ENCODE data around the gene RGS6.

RGS6 gene

DNA sequence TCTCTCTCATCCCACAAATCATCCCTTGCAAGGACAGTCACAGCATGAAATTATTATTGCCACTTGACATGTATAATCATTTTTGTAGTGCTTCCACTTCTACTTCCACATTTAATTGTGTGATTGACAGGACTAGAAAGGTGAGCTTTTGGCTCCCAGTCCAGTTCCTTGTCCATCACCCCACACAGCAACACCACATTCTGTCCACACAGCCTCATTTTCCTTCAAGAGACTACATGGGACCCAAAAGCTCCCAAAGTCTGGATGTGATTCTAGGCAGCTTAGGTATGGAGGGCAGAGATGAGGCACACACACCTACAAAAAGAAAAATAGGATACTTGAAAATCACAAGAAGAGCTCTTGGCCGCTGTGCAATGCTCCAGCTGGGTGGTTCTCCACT, 595.4 kb downstream of the RGS6 start:
- Histone ChIP-seq H3K18ac (ENCODE audit: low read depth in 1 of 2, low read length in 2 of 2) (no peak overlapping the region), H3K4ac (ENCODE audit: low read depth in 1 of 2, low read length in 2 of 2) (no peak overlapping the region), H2AK5ac (ENCODE audit: low read length, severe bottlenecking) (no peak overlapping the region), H3K9ac (ENCODE audit: low read length) (no peak overlapping the region), H2BK15ac (ENCODE audit: low read depth, poor library complexity, severe bottlenecking) (no peak overlapping the region), H4K91ac (ENCODE audit: low read length) (no peak overlapping the region), H2BK12ac (ENCODE audit: low read length in 2 of 2) (no peak overlapping the region), H3K27ac (ENCODE audit: low read length, poor library complexity, severe bottlenecking) (no peak overlapping the region), H2BK120ac (ENCODE audit: low read depth, low read length) (no peak overlapping the region), H3K9me3 (ENCODE audit: control insufficient read depth, low read length) (peaks cover 11% of the 10 kb centered on the region), H3K4me1 (ENCODE audit: control insufficient read depth, insufficient read depth, low read depth, low read length) (no peaks in the 10 kb centered on the region), H3K23ac (ENCODE audit: low read length in 2 of 2) (no peak overlapping the region), H4K8ac (ENCODE audit: low read length) (no peak overlapping the region), H2AFZ (ENCODE audit: low read depth, low read length) (no peak overlapping the region), H3K36me3 (ENCODE audit: control insufficient read depth in 1 of 2, insufficient read depth in 2 of 2, low read depth in 1 of 2, low read length in 2 of 2) (no peaks in the 10 kb centered on the region), H3K4me2 (ENCODE audit: low read length, poor library complexity, severe bottlenecking) (no peak overlapping the region), H3K79me1 (replicated peaks; ENCODE audit: low read length, poor library complexity, severe bottlenecking) (no peaks in the 10 kb centered on the region), H3K27me3 (ENCODE audit: control insufficient read depth in 1 of 2, insufficient read depth in 1 of 2, low read length in 2 of 2) (no peaks in the 10 kb centered on the region), H3K4me3 (ENCODE audit: insufficient read depth in 1 of 2, low read depth in 1 of 2, low read length in 2 of 2) (no peak overlapping the region), H3K14ac (ENCODE audit: low read length in 2 of 2) (no peak overlapping the region), H2BK5ac (ENCODE audit: low read depth, low read length, poor library complexity, severe bottlenecking) (no peak overlapping the region)
- no peak for DNase-seq
- WGBS: 96% methylated on average over 1 of the region's 1 CpG

GRCh38 chr14:72528059-72528862, 596.0 kb downstream of the RGS6 start:
- H2BK120ac ChIP-seq (ENCODE audit: low read depth, low read length): no peak overlapping the region
- no peak overlapping the region for H2BK12ac ChIP-seq (ENCODE audit: low read length in 2 of 2)
- no peak overlapping the region for H2AK5ac ChIP-seq (ENCODE audit: low read length, severe bottlenecking)
- peaks cover 16% of the 10 kb centered on the region for H3K9me3 ChIP-seq (ENCODE audit: control insufficient read depth, low read length)
- no peaks in the 10 kb centered on the region for H3K36me3 ChIP-seq (ENCODE audit: control insufficient read depth in 1 of 2, insufficient read depth in 2 of 2, low read depth in 1 of 2, low read length in 2 of 2)
- no peaks in the 10 kb centered on the region for H3K4me1 ChIP-seq (ENCODE audit: control insufficient read depth, insufficient read depth, low read depth, low read length)
- H3K14ac ChIP-seq (ENCODE audit: low read length in 2 of 2): no peak overlapping the region
- no peak overlapping the region for H3K4ac ChIP-seq (ENCODE audit: low read depth in 1 of 2, low read length in 2 of 2)
- H3K4me2 ChIP-seq (ENCODE audit: low read length, poor library complexity, severe bottlenecking): no peak overlapping the region
- H2BK15ac ChIP-seq (ENCODE audit: low read depth, poor library complexity, severe bottlenecking): no peak overlapping the region
- DNase-seq: no peak
- no peak overlapping the region for H3K27ac ChIP-seq (ENCODE audit: low read length, poor library complexity, severe bottlenecking)
- no peak overlapping the region for H2BK5ac ChIP-seq (ENCODE audit: low read depth, low read length, poor library complexity, severe bottlenecking)
- H3K27me3 ChIP-seq (ENCODE audit: control insufficient read depth in 1 of 2, insufficient read depth in 1 of 2, low read length in 2 of 2): no peaks in the 10 kb centered on the region
- no peak overlapping the region for H3K18ac ChIP-seq (ENCODE audit: low read depth in 1 of 2, low read length in 2 of 2)
- no peak overlapping the region for H3K23ac ChIP-seq (ENCODE audit: low read length in 2 of 2)
- no peaks in the 10 kb centered on the region for H3K79me1 ChIP-seq (replicated peaks; ENCODE audit: low read length, poor library complexity, severe bottlenecking)
- no peak overlapping the region for H4K8ac ChIP-seq (ENCODE audit: low read length)
- no peak overlapping the region for H4K91ac ChIP-seq (ENCODE audit: low read length)
- no peak overlapping the region for H2AFZ ChIP-seq (ENCODE audit: low read depth, low read length)
- no peak overlapping the region for H3K9ac ChIP-seq (ENCODE audit: low read length)
- WGBS: 78% methylated on average over 5 of the region's 6 CpGs
- peak overlapping the region in 1 of 2 experiments; percentile 17 for H3K4me3 ChIP-seq (ENCODE audit: insufficient read depth in 1 of 2, low read depth in 1 of 2, low read length in 2 of 2)

DNA sequence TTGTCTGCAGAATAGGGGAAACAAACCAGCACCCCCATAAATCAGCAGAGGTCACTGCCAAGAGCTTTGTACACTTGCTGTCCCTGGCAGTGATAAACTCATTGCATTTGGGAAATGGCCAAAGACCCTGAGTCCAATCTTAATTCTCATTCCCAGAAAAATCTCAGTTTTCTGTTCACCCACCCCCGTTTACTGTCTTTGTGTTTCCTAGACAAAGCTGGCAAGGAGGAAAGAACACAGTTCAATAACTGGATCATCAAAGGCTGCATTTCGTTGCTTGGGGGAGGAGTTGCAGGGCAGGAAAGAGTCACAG, 596.6 kb downstream of the RGS6 start:
- no peak overlapping the region for H2BK15ac ChIP-seq (ENCODE audit: low read depth, poor library complexity, severe bottlenecking)

GRCh38 chr14:72532686-72533454, 600.6 kb downstream of the RGS6 start:
- DNase-seq: no peak
- H3K27me3 ChIP-seq (ENCODE audit: control insufficient read depth in 1 of 2, insufficient read depth in 1 of 2, low read length in 2 of 2): no peaks in the 10 kb centered on the region
- no peak overlapping the region for H2AFZ ChIP-seq (ENCODE audit: low read depth, low read length)
- WGBS: 75% methylated on average over 2 of the region's 3 CpGs
- H3K23ac ChIP-seq (ENCODE audit: low read length in 2 of 2): no peak overlapping the region
- no peak overlapping the region for H3K4me2 ChIP-seq (ENCODE audit: low read length, poor library complexity, severe bottlenecking)
- H2BK5ac ChIP-seq (ENCODE audit: low read depth, low read length, poor library complexity, severe bottlenecking): no peak overlapping the region
- H3K18ac ChIP-seq (ENCODE audit: low read depth in 1 of 2, low read length in 2 of 2): no peak overlapping the region
- H3K79me1 ChIP-seq (replicated peaks; ENCODE audit: low read length, poor library complexity, severe bottlenecking): no peaks in the 10 kb centered on the region
- H3K36me3 ChIP-seq (ENCODE audit: control insufficient read depth in 1 of 2, insufficient read depth in 2 of 2, low read depth in 1 of 2, low read length in 2 of 2): no peaks in the 10 kb centered on the region
- peaks cover 23% of the 10 kb centered on the region for H3K9me3 ChIP-seq (ENCODE audit: control insufficient read depth, low read length)
- no peak overlapping the region for H3K9ac ChIP-seq (ENCODE audit: low read length)
- no peak overlapping the region for H2BK15ac ChIP-seq (ENCODE audit: low read depth, poor library complexity, severe bottlenecking)
- H3K4ac ChIP-seq (ENCODE audit: low read depth in 1 of 2, low read length in 2 of 2): no peak overlapping the region
- no peak overlapping the region for H4K8ac ChIP-seq (ENCODE audit: low read length)
- no peak overlapping the region for H2AK5ac ChIP-seq (ENCODE audit: low read length, severe bottlenecking)
- H2BK12ac ChIP-seq (ENCODE audit: low read length in 2 of 2): no peak overlapping the region
- no peak overlapping the region for H2BK120ac ChIP-seq (ENCODE audit: low read depth, low read length)
- no peak overlapping the region for H3K27ac ChIP-seq (ENCODE audit: low read length, poor library complexity, severe bottlenecking)
- H4K91ac ChIP-seq (ENCODE audit: low read length): no peak overlapping the region
- H3K4me1 ChIP-seq (ENCODE audit: control insufficient read depth, insufficient read depth, low read depth, low read length): no peaks in the 10 kb centered on the region
- H3K14ac ChIP-seq (ENCODE audit: low read length in 2 of 2): no peak overlapping the region
- H3K4me3 ChIP-seq (ENCODE audit: insufficient read depth in 1 of 2, low read depth in 1 of 2, low read length in 2 of 2): no peak overlapping the region

More for the DNA sequence above, 596.6 kb downstream of the RGS6 start:
- Histone ChIP-seq H3K9me3 (ENCODE audit: control insufficient read depth, low read length) (peaks cover 22% of the 10 kb centered on the region), H3K4me2 (ENCODE audit: low read length, poor library complexity, severe bottlenecking) (no peak overlapping the region), H2AFZ (ENCODE audit: low read depth, low read length) (no peak overlapping the region), H3K4me3 (ENCODE audit: insufficient read depth in 1 of 2, low read depth in 1 of 2, low read length in 2 of 2) (peak overlapping the region in 1 of 2 experiments; percentile 17), H4K91ac (ENCODE audit: low read length) (no peak overlapping the region), H3K4me1 (ENCODE audit: control insufficient read depth, insufficient read depth, low read depth, low read length) (no peaks in the 10 kb centered on the region), H3K36me3 (ENCODE audit: control insufficient read depth in 1 of 2, insufficient read depth in 2 of 2, low read depth in 1 of 2, low read length in 2 of 2) (no peaks in the 10 kb centered on the region), H3K23ac (ENCODE audit: low read length in 2 of 2) (no peak overlapping the region), H3K27me3 (ENCODE audit: control insufficient read depth in 1 of 2, insufficient read depth in 1 of 2, low read length in 2 of 2) (no peaks in the 10 kb centered on the region), H3K27ac (ENCODE audit: low read length, poor library complexity, severe bottlenecking) (no peak overlapping the region), H2BK5ac (ENCODE audit: low read depth, low read length, poor library complexity, severe bottlenecking) (no peak overlapping the region), H3K14ac (ENCODE audit: low read length in 2 of 2) (no peak overlapping the region), H3K79me1 (replicated peaks; ENCODE audit: low read length, poor library complexity, severe bottlenecking) (no peaks in the 10 kb centered on the region), H2AK5ac (ENCODE audit: low read length, severe bottlenecking) (peak overlapping the region; percentile 16), H3K18ac (ENCODE audit: low read depth in 1 of 2, low read length in 2 of 2) (no peak overlapping the region), H4K8ac (ENCODE audit: low read length) (no peak overlapping the region), H2BK120ac (ENCODE audit: low read depth, low read length) (no peak overlapping the region), H3K9ac (ENCODE audit: low read length) (no peak overlapping the region), H2BK12ac (ENCODE audit: low read length in 2 of 2) (no peak overlapping the region), H3K4ac (ENCODE audit: low read depth in 1 of 2, low read length in 2 of 2) (no peak overlapping the region)
- WGBS: 81% methylated on average over 2 of the region's 2 CpGs
- DNase-seq: no peak
